ENCODE data around the gene INPP4A.

The INPP4A gene

DNA sequence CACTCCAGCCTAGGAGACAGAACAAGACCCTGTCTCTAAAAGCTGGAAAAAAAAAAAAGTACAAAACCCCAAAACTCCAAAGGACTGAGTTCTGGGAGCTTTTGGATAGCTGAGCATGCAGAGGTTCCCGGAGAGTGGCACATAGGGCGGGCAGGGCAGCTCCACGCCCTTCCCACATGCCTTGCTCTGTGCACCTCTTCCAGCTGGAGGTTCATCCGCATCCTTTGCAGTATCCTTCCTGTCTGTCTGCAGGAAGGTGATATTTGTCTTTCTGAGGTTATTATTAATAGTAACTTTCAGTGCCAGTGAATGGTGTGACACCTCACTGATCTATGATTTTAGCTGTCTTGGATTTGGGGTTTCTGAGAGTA, 70.2 kb downstream of the INPP4A start:
- DNase-seq (ENCODE audit: low spot score) = no peak

DNA sequence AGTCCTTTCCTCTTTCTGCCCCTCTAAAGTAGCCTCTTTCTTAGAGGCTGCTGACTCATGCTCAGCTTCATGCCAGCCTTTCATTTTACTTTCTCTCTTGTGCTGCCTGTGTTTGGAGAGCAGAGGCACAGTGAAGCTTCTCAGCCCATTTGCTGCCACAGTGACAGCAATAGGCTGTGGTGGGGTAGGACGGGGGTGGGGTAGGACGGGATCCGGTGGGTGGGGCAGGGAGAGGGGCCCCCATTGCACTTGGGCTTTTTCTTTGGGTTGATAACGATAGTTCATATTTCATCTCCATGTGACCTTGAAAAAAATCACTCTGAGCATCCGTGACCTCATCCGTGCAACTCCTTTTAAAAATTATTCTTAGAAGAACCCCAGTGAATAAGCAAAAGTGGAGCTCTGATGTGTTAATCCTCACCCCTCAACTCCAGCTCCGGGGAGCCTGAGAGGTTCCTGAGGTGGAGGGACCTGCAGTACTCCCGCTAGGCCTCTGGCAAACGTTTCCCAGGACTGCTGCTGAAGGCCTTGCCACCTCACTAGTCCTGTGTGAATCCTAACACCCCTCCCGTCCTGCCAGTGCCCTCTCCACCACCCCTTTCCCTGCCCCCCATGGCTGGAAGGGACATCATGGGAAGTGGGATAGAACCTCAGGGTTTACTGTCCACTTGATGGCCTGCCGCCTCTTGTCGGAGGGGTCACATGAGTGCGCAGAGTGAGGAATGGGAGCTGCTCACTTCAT, 70.8 kb downstream of the INPP4A start:
- no peak for DNase-seq (ENCODE audit: low spot score)

- no peak for DNase-seq (ENCODE audit: low spot score)
Observed at GRCh38 chr2:98516571-98516970, 71.9 kb downstream of the INPP4A start.

- no peak for DNase-seq (ENCODE audit: low spot score)
Observed at GRCh38 chr2:98517636-98518035, 73.0 kb downstream of the INPP4A start.

- DNase-seq (ENCODE audit: low spot score) = peak; percentile 65
Observed at GRCh38 chr2:98518101-98518500, 73.4 kb downstream of the INPP4A start.

DNA sequence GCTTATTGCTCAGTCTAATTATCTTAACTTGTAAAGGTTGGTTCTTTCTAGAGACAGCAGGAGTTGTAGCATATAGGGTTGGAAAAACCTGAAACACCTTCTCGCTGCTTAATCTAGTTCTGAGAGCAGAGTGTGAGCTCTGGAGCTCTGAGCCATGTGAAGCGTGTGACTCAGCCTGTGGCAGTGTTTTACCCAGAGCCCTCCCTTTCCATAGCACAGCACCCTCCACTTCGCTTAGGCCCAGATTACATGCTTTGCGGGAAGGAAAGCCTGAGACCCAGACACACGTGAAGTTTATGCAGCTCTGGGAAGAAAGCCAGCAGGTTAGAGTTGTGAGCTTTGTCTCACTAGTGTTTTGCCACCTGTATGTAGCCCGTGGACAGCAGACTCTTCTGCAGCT, 74.5 kb downstream of the INPP4A start:
- no peak for DNase-seq (ENCODE audit: low spot score)

DNA sequence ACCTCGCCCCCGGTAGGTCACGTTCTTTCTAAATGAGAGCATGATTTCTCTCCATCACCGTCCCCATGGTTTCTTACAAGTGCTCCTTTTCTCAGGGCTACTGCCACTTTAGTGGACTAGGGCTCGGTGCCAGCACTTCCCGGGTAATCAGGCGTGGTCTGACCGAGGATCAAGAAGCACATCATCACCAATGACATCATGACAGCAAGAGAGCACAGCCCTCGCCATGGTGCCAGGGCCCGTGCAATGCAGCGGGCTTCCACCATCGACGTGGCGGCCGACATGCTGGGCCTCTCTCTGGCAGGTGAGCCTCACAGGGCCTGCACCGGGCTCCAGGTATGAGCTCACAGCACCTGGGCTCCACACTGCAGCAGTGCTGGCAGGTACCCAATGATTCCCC, 75.2 kb downstream of the INPP4A start:
- DNase-seq (ENCODE audit: low spot score) = no peak

DNA sequence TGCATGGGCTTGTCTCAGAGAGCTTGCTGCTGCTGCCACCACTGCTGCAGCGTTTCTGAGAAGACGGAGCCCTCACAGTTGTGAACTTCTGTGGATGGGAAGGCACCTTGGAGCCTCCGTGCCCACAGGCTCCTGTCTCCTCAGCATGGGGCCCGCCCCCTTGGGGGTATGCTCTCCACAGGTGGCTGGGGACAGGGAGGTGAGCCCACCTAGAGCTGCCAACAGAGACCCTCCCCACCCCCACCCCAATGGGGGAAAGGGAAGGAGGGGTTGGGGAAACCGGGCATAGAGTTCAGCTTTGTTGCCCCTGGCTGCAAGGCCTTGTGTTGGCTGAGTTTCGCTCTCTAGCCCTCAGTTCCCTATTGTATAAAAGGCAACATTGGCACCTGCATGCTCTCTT, 76.1 kb downstream of the INPP4A start:
- no peak for DNase-seq (ENCODE audit: low spot score)

GRCh38 chr2:98521266-98521665, 76.6 kb downstream of the INPP4A start:
- DNase-seq (ENCODE audit: low spot score) = no peak

DNA sequence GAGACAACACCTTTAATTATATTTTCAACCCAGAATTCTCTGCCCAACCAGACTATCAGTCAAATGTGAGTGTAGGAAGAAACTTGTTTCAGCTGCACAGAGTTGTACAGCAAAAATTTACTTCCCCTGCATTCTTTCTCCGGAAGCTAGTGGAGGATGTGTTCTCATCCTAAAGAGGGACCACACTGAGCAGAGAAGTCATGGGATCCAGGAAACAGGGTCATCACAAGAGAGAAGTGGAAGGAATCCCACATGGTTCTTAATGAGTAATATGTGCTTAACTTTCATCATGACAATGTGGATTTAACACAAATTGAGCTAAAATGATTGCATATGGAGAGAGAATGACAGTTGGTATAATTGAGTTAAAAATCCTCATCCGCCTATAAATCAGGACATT, 78.2 kb downstream of the INPP4A start:
- DNase-seq (ENCODE audit: low spot score) = no peak

GRCh38 chr2:98524168-98524567, 79.5 kb downstream of the INPP4A start:
- DNase-seq (ENCODE audit: low spot score) = no peak

- DNase-seq (ENCODE audit: low spot score) = no peak
Observed at GRCh38 chr2:98528349-98528748, 83.7 kb downstream of the INPP4A start.

DNA sequence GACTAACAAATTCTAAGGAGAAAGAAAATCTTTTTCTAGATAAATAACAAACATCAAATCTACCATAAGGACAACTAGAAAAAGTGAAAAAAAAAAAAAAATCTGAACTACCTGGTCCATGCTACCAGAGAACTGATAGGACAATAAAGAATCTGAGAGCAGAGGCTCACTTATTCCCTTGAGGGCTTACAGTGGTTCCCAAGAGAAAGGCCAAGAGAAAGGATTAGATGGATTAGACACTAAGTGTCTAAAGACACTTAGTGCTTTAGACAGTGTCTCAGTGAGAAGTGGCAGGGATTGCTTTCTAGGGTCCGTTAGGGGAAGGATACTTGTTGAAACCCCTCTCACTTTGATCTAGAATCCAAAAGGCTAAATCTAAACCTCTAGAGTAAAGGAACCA, 85.5 kb downstream of the INPP4A start:
- no peak for DNase-seq (ENCODE audit: low spot score)

DNA sequence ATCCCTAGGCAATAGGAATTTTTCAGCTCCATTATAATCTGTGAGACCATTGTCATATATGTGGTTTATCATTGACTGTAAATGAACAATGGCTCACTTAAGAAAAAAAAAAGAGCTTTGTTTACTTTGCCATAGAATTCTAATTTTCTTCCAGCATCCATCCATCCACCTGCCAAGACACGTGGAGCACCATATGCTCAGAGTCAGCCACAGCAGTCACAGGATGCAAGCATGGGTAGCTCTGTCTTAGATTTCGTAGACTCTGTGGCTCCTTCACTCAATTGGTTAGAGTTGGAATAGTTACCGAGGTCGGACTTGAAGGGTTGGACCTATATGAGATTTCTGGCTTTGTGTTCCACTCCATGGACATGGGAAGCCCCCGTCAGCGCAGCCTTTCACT, 88.1 kb downstream of the INPP4A start:
- no peak for DNase-seq (ENCODE audit: low spot score)

DNA sequence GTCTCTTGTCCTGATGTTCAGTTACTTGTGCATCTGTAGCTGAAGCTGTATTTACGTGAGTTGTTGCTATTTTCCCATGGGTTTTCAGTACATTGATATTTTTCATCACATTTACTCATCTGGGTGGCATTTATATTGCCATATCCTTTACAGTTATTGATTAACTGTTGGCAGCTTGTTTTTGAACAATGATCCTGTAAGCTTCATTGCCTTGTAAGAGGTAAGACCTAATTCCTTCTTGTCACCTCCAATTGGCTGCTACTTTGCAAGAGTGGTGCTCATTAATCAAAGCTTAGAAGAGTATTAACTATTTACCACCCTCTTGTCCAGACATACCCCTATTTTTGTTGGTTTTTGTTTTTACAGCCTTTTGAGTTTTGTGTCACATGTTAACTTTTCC, 88.9 kb downstream of the INPP4A start:
- DNase-seq (ENCODE audit: low spot score) = no peak

DNA sequence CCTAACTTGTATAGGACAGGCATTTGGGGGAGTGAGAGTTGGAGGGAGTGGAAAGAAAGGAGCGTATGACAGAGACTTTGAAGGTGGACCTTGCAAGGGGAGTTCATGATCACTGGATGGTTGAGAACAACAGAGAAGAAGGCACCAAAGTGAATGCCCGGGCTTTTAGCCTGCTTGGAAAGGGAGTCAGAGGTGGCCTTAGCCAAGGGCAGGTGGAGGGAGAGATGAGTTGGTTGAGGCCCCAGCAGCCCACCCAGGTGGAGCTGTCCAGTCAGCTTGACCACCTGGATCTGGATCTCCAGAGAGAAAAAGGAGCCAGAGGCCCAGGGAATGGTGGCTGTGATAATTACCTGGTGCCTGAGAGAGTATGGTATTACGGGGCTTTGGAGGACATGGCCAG, 90.1 kb downstream of the INPP4A start:
- DNase-seq (ENCODE audit: low spot score) = no peak

- no peak for DNase-seq (ENCODE audit: low spot score)
Observed at GRCh38 chr2:98535971-98536677, 91.5 kb downstream of the INPP4A start.

GRCh38 chr2:98537390-98538126, 92.9 kb downstream of the INPP4A start:
- DNase-seq (ENCODE audit: low spot score) = no peak

GRCh38 chr2:98538280-98539041, 93.8 kb downstream of the INPP4A start:
- no peak for DNase-seq (ENCODE audit: low spot score)

- DNase-seq (ENCODE audit: low spot score) = no peak
Observed at GRCh38 chr2:98539056-98539735, 94.5 kb downstream of the INPP4A start.

GRCh38 chr2:98540536-98540935, 95.9 kb downstream of the INPP4A start:
- DNase-seq (ENCODE audit: low spot score) = no peak

GRCh38 chr2:98541489-98541888, 96.8 kb downstream of the INPP4A start:
- DNase-seq (ENCODE audit: low spot score) = no peak
